ENCODE measurements around the gene FHOD3. TPM values are rescaled to one million over a fixed set of nuclear protein-coding genes. Genes with fewer than 3 reads are reported as not detected.

FHOD3 gene
- total RNA-seq, 1 experiment from 2014 or later, result 18.1 TPM

DNA sequence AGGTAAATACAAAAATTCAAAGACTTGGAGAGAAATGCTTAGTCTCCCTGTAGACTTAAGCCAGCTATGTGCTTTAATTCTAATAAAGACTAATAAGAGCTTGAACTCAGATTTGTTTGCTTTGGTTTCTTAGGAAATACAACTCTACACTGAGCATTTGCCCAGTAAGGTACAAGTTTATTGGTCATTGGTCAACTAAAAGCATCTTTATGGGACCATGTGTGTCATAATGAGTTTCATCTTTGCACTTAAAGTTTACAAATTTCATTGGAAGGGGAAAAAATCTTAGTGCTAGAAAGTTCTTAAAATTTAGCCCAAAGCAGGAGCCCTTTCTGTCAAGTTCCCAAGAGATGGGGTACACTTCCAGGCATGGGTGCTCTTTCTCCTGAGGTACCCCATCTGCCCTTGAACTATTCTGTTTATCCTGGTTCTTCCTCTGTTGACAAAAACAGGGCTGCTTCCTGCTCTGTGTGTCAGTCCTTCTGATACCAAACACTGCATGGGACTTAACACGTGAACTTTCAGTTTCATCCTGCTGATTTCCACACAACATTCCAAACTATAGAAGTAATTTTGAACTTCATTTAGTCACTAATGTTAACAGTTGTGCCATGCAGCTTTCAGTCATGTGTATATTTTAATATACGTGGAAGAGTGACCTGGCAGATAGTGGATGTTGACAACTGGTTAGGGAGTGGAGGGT lies 331.1 kb downstream of the FHOD3 start:
- DNase-seq (no peak), ATAC-seq (no peak)
- no peak overlapping the region for H3K27ac ChIP-seq (ENCODE audit: low read length)
- H3K27me3 ChIP-seq (ENCODE audit: low read length), result no peaks in the 10 kb centered on the region
- no peaks in the 10 kb centered on the region for H3K4me1 ChIP-seq (ENCODE audit: insufficient read depth, low read length)
- no peaks in the 10 kb centered on the region for H3K36me3 ChIP-seq (ENCODE audit: low read depth, low read length)
- H3K79me2 ChIP-seq (ENCODE audit: low read length), result no peaks in the 10 kb centered on the region
- BruUV-seq (replicated peaks), result no TSS peak
- intact Hi-C loops (cut with micrococcal nuclease), result no loop called here
- no peaks in the 10 kb centered on the region for H4K20me1 ChIP-seq (ENCODE audit: low read length)
- H3K9me2 ChIP-seq (replicated peaks; ENCODE audit: low read length), result no peaks in the 10 kb centered on the region
- POLR2A ChIA-PET (ENCODE audit: unreplicated experiment), result interaction anchor here (0.5 kb wide), 1 partner anchor 566 kb away, joined by 16 read pairs; no protein-coding TSS in a partner anchor
- H3F3A ChIP-seq (ENCODE audit: low read length, unreplicated experiment), result no peaks in the 10 kb centered on the region
- no peak overlapping the region for H2AFZ ChIP-seq (ENCODE audit: low read length)
- H3K4me2 ChIP-seq (ENCODE audit: low read length), result no peak overlapping the region
- no peaks in the 10 kb centered on the region for H3K9me3 ChIP-seq (ENCODE audit: low read length)
- no peak overlapping the region for H3K9ac ChIP-seq (ENCODE audit: low read length)
- TF ChIP-seq, protein P1, sequence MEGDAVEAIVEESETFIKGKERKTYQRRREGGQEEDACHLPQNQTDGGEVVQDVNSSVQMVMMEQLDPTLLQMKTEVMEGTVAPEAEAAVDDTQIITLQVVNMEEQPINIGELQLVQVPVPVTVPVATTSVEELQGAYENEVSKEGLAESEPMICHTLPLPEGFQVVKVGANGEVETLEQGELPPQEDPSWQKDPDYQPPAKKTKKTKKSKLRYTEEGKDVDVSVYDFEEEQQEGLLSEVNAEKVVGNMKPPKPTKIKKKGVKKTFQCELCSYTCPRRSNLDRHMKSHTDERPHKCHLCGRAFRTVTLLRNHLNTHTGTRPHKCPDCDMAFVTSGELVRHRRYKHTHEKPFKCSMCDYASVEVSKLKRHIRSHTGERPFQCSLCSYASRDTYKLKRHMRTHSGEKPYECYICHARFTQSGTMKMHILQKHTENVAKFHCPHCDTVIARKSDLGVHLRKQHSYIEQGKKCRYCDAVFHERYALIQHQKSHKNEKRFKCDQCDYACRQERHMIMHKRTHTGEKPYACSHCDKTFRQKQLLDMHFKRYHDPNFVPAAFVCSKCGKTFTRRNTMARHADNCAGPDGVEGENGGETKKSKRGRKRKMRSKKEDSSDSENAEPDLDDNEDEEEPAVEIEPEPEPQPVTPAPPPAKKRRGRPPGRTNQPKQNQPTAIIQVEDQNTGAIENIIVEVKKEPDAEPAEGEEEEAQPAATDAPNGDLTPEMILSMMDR (conservative IDR thresholded peaks at IDR 0.05; ENCODE audit: low read depth, low read length), result no peak
- TF ChIP-seq EZH2 (IDR thresholded peaks at IDR 0.05; ENCODE audit: low read length, unreplicated experiment) (no peak), EZH2phosphoT487 (IDR thresholded peaks at IDR 0.05; ENCODE audit: borderline replicate concordance, low read length) (no peak)
- CTCF ChIA-PET, result no interaction called here
- H3K4me3 ChIP-seq (ENCODE audit: low read length), result no peak overlapping the region

DNA sequence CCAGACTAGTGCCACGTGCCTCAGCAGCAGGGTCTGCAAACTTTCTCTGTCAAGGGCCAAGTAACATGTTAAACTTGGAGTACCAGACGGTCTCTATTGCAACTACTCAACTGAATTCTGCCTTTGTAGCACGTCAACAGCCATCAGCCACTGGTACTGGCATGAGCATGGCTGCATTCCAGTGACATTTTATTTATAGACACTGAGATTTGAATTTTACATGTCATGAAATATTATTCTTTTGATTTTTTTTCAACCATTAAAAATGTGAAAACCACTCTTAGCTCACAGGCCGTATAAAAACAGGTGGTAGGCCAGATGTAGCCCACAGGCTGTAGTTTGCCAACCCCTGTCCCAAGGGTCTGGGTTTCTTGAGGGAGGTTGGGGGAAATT lies 331.6 kb downstream of the FHOD3 start:
- no peak for ATAC-seq
- BruUV-seq (replicated peaks), result no TSS peak
- CTCF ChIA-PET, result no interaction called here

GRCh38 chr18:36629836-36630235 lies 332.3 kb downstream of the FHOD3 start:
- no peak overlapping the region for H2AFZ ChIP-seq (ENCODE audit: low read length)
- no peak overlapping the region for H3K9ac ChIP-seq (ENCODE audit: low read length)
- H3K36me3 ChIP-seq (ENCODE audit: low read depth, low read length), result no peaks in the 10 kb centered on the region
- no peaks in the 10 kb centered on the region for H3K9me3 ChIP-seq (ENCODE audit: low read length)
- no peak overlapping the region for H3K4me3 ChIP-seq (ENCODE audit: low read length)
- no peaks in the 10 kb centered on the region for H3F3A ChIP-seq (ENCODE audit: low read length, unreplicated experiment)
- BruUV-seq (replicated peaks), result no TSS peak
- no peaks in the 10 kb centered on the region for H3K9me2 ChIP-seq (replicated peaks; ENCODE audit: low read length)
- H3K79me2 ChIP-seq (ENCODE audit: low read length), result no peaks in the 10 kb centered on the region
- H4K20me1 ChIP-seq (ENCODE audit: low read length), result no peaks in the 10 kb centered on the region
- H3K27ac ChIP-seq (ENCODE audit: low read length), result no peak overlapping the region
- TF ChIP-seq EZH2phosphoT487 (IDR thresholded peaks at IDR 0.05; ENCODE audit: borderline replicate concordance, low read length) (no peak), EZH2 (IDR thresholded peaks at IDR 0.05; ENCODE audit: low read length, unreplicated experiment) (no peak)
- TF ChIP-seq, protein P1 (conservative IDR thresholded peaks at IDR 0.05; ENCODE audit: low read depth, low read length), result no peak
- ChIA-PET CTCF (no interaction called here), POLR2A (ENCODE audit: unreplicated experiment) (no interaction called here)
- no peaks in the 10 kb centered on the region for H3K4me1 ChIP-seq (ENCODE audit: insufficient read depth, low read length)
- DNase-seq, result no peak
- intact Hi-C loops (cut with micrococcal nuclease), result no loop called here
- no peaks in the 10 kb centered on the region for H3K27me3 ChIP-seq (ENCODE audit: low read length)
- no peak for ATAC-seq
- no peak overlapping the region for H3K4me2 ChIP-seq (ENCODE audit: low read length)

More for the DNA sequence above, 331.6 kb downstream of the FHOD3 start:
- POLR2A ChIA-PET (ENCODE audit: unreplicated experiment), result no interaction called here
- H3F3A ChIP-seq (ENCODE audit: low read length, unreplicated experiment), result no peaks in the 10 kb centered on the region
- TF ChIP-seq EZH2 (IDR thresholded peaks at IDR 0.05; ENCODE audit: low read length, unreplicated experiment) (no peak), EZH2phosphoT487 (IDR thresholded peaks at IDR 0.05; ENCODE audit: borderline replicate concordance, low read length) (no peak)
- TF ChIP-seq, protein P1 (conservative IDR thresholded peaks at IDR 0.05; ENCODE audit: low read depth, low read length), result no peak
- no peak for DNase-seq
- no peaks in the 10 kb centered on the region for H3K27me3 ChIP-seq (ENCODE audit: low read length)
- H3K4me3 ChIP-seq (ENCODE audit: low read length), result no peak overlapping the region
- H3K9me3 ChIP-seq (ENCODE audit: low read length), result no peaks in the 10 kb centered on the region
- H3K9me2 ChIP-seq (replicated peaks; ENCODE audit: low read length), result no peaks in the 10 kb centered on the region
- no peak overlapping the region for H3K9ac ChIP-seq (ENCODE audit: low read length)
- no peak overlapping the region for H3K27ac ChIP-seq (ENCODE audit: low read length)
- H3K79me2 ChIP-seq (ENCODE audit: low read length), result no peaks in the 10 kb centered on the region
- intact Hi-C loops (cut with micrococcal nuclease), result no loop called here
- H3K4me2 ChIP-seq (ENCODE audit: low read length), result no peak overlapping the region
- no peaks in the 10 kb centered on the region for H3K36me3 ChIP-seq (ENCODE audit: low read depth, low read length)
- no peaks in the 10 kb centered on the region for H4K20me1 ChIP-seq (ENCODE audit: low read length)
- H3K4me1 ChIP-seq (ENCODE audit: insufficient read depth, low read length), result no peaks in the 10 kb centered on the region
- no peak overlapping the region for H2AFZ ChIP-seq (ENCODE audit: low read length)
